GM18907 (cell line): ENCODE results near the gene TICRR.
"Not testable (repeated sequence)": the region's sequence is repeated elsewhere in the genome, so short reads cannot be mapped to it uniquely, and the experiment has no call there.

Experiments used
- ATAC-seq: cut with Tn5 transposase; IDR thresholded peaks from one replicate; pipeline ENCODE4 v1.9.1; 2021; ENCODE audit warnings: mild to moderate bottlenecking, moderate library complexity; ENCODE audit not compliant: unreplicated experiment

TICRR gene

DNA sequence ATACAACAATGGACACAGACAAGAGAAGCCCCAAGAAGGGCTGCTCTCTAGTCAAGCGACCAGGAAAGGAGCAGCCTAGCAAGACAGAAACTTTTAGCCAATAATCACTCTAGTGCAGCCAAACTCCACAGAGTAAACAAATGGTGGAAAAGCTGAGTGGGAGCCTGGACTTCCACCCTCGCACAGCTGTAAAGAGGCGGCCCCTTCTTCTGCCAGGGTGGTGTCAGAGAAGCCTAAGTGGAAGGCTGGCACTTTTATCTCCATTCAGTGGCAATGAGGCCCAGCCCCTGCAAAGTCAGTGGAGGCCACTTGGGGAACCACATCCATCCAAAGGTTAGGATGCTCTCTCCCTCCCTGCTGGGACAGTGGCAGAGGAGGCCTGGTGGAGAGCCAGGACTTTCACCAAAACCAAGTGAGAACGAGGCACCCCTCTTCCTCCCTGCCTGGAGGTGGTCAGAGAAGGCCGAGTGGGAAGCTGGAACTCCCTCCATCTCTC is 15.5 kb upstream of the TICRR start:
- ATAC-seq: no peak

DNA sequence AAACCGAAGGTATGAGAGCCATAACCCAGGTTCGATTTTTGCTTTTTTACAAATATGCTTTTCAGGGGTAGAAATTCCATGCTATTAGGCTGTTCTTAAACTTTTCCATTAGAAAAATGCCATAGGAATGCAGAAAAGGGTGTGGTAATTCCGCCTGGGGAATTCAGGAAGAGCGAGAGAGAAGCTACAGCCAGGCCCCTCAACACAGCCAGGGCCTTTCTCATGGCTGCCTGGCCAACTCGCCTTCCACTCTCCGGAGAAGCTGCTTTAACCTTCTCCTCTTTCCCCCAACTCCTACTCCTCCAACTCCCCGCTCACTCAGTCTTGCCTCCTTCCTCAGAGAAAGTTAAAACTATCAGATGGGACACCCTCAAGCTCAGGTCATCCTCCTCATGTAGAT is 9.1 kb upstream of the TICRR start:
- ATAC-seq: no peak

DNA sequence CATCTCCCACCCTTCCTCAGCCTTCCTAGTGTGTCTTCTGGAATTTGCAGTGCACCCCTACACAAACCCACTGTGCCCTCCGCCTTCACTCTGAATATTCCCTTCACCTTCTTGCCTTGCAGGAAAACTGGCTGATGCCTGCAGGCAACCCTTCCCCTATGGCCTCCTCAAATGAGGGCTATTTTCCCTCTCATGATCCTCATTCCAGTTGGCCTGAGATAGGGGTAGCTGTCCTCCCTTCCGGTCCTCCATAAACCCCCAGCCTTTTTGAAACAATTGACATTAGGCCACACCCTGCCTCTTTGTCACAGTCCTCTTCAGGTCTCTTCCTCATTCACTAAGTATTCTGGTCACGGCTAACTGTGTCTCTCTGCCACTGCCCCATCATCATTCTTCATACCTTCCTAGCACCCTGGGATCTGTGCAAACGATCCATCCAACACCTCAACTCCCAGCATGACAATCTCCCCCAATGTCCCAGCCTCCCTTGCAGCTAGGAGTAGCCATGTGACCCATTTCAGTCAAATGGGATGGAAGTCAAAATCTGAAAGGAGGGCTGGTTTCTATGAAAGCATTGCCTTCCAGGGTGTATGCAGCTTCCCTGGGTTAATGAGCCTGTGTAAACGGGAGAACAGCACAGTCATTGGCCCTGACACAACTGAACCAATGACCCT is 8.5 kb upstream of the TICRR start:
- no peak for ATAC-seq

DNA sequence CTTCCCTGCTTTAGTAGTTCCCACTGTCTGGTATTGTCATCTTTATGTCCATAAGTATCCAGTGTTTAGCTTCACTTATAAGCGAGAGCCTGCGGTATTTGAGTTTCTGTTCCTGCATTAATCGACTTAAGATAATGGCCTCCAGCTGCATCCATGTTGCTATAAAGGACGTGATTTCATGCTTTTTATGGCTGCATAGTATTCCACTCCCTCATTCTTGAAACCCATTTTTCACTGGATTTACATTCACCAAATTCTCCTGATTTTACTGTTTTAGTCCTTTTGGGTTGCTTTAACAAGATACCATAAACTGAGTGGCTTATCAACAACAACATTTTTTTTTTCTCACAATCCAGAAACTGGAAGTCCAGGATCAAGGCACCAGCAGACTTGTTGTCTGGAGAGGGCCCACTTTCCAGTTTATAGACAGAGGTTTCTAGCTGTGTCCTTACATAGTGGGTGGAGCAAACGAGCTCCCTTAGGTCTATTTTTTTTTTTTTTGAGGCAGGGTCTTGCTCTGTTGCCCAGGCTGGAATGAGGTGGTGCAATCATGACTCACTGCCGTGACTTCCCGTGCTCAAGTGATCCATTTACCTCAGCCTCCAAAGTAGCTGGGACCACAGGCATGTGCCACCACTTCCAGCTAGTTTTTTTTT is 6.1 kb upstream of the TICRR start:
- ATAC-seq: no peak

DNA sequence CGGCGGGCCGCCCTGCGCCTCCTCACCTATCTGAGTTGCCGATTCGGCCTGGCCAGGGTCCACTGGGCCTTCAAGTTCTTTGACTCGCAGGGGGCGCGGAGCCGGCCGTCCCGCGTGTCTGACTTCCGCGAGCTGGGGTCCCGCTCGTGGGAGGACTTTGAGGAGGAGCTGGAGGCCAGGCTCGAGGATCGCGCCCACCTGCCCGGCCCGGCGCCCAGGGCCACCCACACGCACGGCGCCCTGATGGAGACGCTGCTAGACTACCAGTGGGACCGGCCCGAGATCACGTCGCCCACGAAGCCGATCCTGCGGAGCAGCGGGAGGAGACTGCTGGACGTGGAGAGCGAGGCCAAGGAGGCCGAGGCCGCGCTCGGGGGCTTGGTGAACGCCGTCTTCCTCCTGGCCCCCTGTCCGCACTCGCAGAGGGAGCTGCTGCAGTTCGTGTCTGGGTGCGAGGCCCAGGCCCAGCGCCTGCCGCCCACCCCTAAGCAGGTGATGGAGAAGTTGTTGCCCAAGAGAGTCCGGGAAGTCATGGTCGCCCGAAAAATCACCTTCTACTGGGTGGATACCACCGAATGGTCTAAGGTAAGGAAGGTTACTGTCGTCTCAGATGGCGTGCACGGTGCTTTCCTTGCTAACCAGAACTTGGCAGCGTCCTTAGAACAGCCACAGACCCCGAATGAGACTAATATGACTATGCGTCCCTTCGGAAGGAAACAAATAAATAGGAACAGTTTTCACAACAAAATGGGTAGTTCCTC is 567 bp downstream of the TICRR start:
- ATAC-seq: peak; percentile 21

DNA sequence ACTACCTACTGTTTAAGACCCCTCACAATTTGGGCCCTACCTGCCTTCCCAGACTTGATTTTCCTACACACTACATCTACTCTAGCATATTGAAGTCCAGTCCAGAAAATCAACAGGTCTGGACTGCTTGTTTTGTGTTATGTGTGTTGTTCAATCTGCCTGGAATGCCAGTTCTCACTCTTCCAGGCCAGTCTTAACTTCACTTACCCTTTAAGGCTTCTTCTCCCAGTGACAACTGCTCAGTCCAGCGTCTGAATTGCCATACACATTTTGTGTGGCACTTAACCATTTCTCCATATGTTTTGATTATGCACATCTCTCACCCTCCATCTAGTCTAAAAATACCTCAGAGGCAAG is 1.1 kb downstream of the TICRR start:
- no peak for ATAC-seq

DNA sequence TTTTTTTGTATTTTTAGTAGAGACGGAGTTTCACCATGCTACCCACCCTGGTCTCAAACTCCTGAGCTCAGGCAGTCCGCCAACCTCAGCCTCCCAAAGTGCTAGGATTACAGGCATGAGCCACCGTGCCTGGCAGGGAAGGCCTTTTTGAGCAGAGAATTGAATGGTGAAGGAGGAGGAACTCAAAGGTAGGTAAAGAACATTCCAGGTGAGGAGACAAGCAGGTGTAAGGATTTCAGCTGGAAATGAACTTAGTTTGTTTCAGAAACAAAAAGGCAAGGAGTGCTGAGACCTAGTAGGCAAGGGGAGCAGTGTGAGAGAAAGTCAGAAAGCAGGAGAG is 2.5 kb downstream of the TICRR start:
- no peak for ATAC-seq

DNA sequence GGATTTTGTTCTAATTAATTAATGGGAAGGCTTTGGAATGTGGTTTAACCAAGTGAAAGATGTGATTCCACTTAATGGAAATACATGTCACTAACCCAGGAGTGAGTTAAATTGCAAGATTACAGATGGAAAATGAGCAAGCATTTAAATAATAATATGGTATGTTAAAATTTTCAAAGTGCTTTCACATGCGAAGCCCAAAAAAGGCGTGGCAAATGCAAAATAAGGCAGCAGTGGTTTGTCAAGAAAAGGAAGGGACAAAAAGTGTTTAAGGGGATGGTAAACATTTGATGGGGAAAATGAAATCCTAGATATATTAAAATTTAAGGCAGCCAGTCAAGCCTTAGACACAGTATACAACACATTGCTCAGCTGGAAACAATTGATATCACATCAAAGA is 2.9 kb downstream of the TICRR start:
- no peak for ATAC-seq

DNA sequence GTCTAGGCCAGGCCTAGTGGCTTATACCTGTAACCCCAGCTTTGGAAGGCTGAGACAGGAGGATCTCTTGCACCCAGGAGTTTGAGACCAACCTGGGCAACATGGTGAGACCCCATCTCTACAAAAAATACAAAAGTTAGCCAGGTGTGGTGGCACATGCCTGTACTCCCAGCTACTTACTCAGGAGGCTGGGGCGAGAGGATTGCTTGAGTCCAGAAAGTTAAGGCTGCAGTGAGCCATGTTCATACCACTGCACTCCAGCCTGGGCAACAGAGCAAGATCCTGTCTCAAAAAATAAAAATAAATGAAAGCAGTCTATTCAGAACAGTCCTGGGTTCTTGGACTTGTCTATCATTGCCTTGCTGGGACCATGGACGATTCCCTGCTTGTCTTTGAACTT is 5.5 kb downstream of the TICRR start:
- not testable (repeated sequence) for ATAC-seq

DNA sequence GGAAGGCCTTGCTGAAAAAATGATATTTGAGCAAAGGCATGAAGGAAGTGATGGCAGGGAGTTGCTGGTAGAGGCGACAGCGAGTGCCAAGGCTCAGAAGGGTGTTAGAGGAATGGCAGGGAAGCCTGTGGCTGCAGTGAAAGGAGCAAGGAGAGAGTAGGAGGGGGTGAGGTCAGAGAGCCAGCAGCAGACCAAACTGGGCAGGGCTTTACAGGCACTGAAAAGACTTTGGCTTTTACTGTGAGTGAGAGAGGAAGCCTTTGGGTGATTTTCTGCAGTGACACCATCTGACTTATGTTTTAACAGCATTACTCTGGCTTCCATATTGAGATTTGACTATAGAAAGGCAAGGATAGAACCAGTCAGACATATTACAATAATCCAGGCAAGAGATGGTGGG is 11.4 kb downstream of the TICRR start:
- no peak for ATAC-seq

DNA sequence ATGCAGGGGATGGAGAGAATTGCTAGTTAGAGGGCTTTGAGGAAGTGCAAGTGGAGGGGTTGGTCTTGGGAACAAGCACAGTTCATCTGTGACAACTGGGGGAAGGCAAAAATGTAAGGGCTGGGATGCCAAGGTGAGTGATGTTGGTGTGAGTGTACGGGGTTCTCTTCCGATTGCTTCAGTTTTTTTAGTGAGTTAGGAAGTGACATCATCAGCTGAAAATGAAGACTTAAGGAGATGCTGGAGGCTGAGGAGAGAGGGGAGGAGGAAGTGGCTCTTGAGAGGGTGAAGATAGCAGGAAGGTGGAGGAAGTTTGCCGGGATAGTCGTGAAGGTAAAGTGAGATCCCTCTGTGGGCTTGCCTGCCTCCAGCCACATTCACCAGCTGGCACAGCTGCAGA is 12.7 kb downstream of the TICRR start:
- ATAC-seq: no peak

DNA sequence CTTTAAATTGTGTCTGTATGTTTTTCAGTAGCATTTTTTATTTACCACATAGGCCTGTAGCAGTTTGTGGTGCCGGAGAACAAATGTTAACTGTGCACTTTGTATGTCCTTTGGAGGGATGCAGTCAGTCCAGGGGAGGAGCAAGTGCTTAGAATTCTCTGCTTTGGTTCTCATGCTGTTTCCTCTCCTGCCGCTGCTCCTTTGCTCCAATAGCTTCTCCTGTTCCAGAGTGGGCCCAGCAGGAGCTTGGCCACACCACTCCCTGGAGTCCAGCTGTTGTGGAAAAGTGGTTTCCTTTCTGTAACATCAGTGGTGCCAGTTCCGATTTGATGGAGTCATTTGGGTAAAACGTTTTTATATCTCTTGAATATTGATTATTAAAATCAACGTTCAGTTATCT is 16.6 kb downstream of the TICRR start:
- ATAC-seq: no peak

DNA sequence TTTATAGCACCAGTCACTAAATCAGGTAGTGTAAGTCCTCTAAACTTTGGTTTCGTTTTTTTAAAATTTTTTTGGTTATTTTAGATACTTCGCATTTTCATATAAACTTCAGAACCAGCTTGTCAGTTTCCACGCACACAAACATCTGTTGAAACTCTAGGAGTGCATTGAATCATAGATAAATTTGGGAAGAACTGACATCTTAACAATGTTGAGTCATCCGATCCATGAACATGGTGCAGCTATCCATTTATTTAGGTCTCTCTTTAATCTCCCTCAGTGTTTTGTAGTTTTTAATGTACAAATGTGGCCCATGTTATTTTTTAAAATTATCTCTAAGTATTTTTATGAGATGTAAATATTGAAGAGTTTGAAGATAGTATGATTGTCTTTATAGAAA is 17.7 kb downstream of the TICRR start:
- ATAC-seq: no peak

DNA sequence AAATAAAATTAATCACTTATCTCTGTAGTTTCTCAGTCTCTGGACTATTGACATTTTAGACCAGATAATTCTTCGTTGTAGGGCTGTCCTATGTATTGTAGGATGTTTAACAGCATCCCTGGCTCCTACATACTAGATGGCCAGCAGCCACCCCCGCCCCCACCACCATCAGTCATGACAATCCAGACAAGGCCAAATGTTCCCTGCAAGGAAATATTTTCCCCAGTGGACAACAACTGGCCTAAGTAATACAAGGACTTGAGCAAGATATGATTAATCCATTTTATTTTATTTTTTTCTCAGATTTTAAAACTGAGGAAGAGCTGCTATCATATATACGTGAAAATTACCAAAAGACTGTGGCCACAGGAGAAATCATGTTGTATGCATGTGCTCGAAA is 23.8 kb downstream of the TICRR start:
- ATAC-seq: no peak

DNA sequence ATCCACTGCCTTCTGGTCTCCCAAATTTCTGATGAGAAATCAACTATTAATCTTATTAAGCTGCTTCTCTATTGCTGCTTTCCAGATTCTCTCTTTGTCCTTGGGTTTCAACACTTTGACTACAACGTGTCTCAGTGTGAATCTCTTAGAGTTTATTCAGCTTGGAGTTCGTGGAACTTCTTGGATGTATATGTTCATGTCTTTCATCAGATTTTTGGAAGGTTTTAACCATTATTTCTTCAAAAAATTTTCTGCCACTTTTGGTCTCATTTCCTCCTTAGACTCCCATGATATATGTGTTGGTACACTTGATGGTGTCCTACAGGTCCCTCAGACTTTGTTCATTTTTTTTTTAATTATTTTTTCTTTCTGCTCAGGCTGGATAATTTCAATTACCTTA is 36.0 kb downstream of the TICRR start:
- no peak for ATAC-seq

DNA sequence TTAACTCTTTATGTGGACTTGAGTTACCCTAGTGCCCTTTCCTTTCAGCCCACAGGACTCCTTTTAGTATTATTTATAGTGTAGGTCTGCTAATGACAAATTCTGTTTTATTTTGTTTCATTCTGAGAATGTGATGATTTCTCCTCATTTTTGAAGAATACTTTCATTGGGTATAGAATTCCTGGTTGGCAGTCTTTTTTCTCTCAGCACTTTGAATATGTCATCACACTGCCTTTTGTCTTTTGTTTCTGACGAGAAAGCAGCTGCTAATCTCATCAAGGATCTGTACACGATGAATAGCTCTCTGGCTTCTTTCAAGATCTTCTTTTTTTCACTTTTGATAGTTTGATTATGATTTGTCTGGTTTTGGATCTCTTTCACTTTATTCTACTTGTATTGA is 37.8 kb downstream of the TICRR start:
- ATAC-seq: no peak

DNA sequence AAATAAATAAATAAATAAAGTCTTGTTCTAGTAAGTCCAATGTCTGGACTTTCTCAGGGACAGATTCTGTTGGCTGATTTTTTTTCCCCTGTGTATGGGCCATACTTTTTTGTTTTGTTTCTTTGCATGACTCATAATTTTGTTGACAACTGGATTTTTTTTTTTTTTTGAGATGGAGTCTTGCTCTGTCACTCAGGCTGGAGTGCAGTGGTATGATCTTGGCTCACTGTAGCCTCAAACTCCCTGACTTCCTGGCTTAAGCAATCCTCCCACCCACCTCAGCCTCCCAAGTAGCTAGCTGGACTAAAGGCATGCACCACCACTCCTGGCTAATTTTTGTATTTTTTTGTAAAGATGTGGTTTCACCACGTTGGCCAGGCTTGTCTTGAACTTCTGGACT is 38.9 kb downstream of the TICRR start:
- ATAC-seq: no peak

DNA sequence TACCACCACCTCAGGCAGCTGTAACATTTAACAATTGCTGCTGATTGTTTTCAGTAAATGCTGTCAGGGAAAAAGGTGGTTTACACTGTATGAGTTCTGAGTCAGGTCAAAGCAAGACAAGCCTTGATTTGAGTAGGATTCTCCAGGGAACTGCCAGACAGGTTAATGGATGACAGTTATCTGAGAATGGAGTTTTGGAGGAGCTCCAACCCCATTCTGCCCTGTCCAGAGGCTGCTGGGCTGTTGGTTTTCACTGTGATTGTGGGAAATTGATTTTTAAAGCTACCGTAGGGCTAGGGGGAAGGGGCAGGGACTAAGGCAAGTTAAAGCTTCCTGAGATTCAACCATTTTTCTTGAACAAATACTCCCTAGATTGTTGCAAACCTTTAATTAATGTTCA is 39.9 kb downstream of the TICRR start:
- no peak for ATAC-seq

DNA sequence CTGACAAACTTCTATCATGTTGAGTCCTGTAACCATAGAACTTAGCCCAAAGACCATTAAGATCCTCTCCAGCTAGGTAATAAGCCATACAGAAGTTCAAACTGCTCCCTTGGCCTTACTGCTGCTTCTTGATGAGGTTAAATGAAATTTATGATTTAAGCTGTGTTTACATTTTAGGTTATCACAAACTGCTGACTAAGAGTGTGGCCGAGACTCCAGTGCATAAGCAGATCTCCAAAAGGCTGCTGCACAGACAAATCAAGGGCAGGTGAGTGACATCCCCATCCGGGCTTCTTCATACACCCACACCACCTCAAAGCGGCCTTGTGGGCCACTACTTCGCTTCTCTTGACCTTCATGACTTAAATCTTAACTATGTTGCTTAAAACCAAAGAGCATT is 41.0 kb downstream of the TICRR start:
- no peak for ATAC-seq

DNA sequence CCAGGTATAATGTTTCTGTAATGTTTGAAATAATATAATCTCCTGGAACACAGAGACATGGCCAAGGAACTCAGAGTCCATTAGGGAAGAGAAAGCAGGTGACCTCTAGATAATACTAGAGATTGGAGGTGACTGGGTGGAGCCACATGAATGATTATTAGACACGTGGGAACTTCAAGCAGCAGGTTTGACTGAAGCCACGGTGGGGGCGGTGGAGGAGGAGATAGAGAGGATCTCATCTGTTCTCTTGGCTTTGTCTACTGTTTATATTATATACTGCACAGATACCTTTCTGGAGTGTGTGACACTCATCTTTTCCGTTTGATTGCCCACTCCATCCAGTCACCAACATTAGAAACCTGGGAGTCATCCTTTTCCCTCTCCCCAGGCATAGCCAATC is 46.3 kb downstream of the TICRR start:
- ATAC-seq: no peak

DNA sequence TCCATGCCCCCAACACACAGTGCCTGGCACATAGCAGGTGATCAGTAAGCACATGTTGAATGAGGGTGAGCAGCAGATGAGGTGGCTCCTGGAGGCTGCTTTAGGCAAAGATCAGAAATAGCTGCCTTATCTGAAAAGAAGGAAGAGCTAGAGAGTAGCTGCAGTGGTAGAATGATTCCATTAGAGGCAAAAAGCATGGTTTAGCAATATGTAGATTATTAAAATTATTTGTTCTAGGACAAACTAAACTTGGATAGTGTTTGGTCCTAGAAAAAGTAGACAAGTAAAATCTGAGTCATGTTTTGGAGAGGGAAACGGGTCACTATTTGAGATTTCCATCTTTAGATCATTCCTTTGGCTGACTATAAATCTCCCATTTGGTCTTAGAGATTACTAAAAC is 47.9 kb downstream of the TICRR start:
- ATAC-seq: no peak

DNA sequence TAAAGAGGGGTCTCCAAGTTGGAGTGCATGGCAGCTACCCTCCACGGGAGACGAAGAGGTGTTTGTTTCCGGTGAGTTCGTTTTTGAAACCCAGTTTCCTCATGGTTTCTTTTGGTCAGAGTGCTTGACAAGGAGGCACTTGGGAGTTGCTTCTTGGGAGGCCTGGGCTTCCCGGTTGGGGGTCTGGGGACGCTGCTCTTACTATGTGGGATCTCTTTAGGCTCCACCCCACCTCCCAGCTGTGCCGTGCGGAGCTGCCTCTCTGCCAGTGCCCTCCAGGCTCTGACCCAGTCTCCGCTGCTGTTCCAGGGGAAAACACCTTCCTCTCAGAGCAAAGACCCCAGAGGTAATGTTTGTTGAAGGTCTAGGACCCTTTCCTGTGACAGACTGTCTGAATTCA is 50.4 kb downstream of the TICRR start:
- ATAC-seq: no peak
